K562 (cell line): ENCODE data around the gene CLEC2D. TPM values are rescaled to one million over a fixed set of nuclear protein-coding genes. Genes with fewer than 3 reads are reported as not detected.

Source experiments
- CCNT2 ChIP-seq: IDR thresholded peaks from 2 replicates; pipeline ENCODE4 v1.6.1; 2011; ENCODE audit warnings: borderline replicate concordance, low read depth, mild to moderate bottlenecking, moderate library complexity, mixed read lengths, low read length; ENCODE audit not compliant: insufficient read length; ENCODE audit errors: extremely low read depth
- PCBP2 ChIP-seq: fragments of 200-400 bp; formaldehyde crosslinking; IDR thresholded peaks from 2 replicates; pipeline ENCODE4 v1.6.1; 2018; ENCODE audit warnings: low read length, low read depth, mild to moderate bottlenecking, moderate library complexity; ENCODE audit not compliant: poor library complexity, severe bottlenecking
- PHF21A ChIP-seq: fragments of 450-650 bp; IDR thresholded peaks from 2 replicates; pipeline ENCODE4 v1.6.1; 2017; ENCODE audit warnings: low read depth, borderline replicate concordance
- SAFB ChIP-seq: fragments of 200-400 bp; formaldehyde crosslinking; IDR thresholded peaks from 2 replicates; pipeline ENCODE4 v1.6.1; 2017; ENCODE audit warnings: low read depth, low read length, borderline replicate concordance
- ZNF444 ChIP-seq: fragments of 250-450 bp; sonication (Bioruptor Pico); IDR thresholded peaks from 2 replicates; pipeline ENCODE4 v1.4.0; 2020; ENCODE audit warnings: mild to moderate bottlenecking, moderate library complexity
- polyA plus RNA-seq, 8 experiments: library from polyadenylated mRNA; depleted of rRNA in 4 of 8; stranded (reverse) in 5 of 8; unstranded in 3 of 8; fragments of >200 nt; fragmentation: Nextera tagmentation in 2 of 8; fragmentation: Illumina TruSeq in 1 of 8; extraction: Ambion mirVana in 2 of 8; extraction: Trizol in 1 of 8; gene quantifications; 2 replicates each; pipeline versions ENCODE4 v1.2.1 to v1.2.3, GENCODE V29; 2011 to 2014; ENCODE audit warnings: inconsistent platforms in 1 of 8, missing spikeins in 1 of 8
- small RNA-seq: library from RNA; depleted of rRNA; stranded (forward); fragments of <200 nt; gene quantifications from one replicate; pipeline ENCODE3, GENCODE V24; 2014
- total RNA-seq, 7 experiments: library from RNA; depleted of rRNA in 6 of 7; stranded (reverse); fragments of >200 nt in 6 of 7; fragmentation: Illumina TruSeq in 2 of 7; extraction: Trizol in 2 of 7; gene quantifications; 2 replicates each; pipeline versions ENCODE4 v1.2.1 to v1.2.3, GENCODE V29; 2011 to 2021; ENCODE audit warnings: low replicate concordance in 1 of 7
- TF ChIP-seq, protein P1 (sequence below): sonication (generic); formaldehyde crosslinking; IDR thresholded peaks from 2 replicates; pipeline ENCODE4 v1.8.0; 2023; ENCODE audit warnings: missing genetic modification reagents, mild to moderate bottlenecking, borderline replicate concordance
- TF ChIP-seq, protein P2 (sequence below), 2 experiments: fragments of 450-650 bp in 1 of 2; sonication (generic) in 1 of 2; formaldehyde crosslinking in 1 of 2; IDR thresholded peaks in 1 of 2; conservative IDR thresholded peaks in 1 of 2; 2 replicates each; pipeline versions ENCODE4 v1.6.1 to v1.8.1; 2016 to 2023; ENCODE audit warnings: mild to moderate bottlenecking in 2 of 2, moderate library complexity in 2 of 2, inconsistent platforms in 1 of 2, missing genetic modification reagents in 1 of 2

The CLEC2D gene
- total and polyA plus RNA-seq, 9 of the 15 experiments (the other 6 are each of a cell fraction or from before 2014, with no cell fraction given) = 1.4 to 5.0 (median 2.2) TPM

DNA sequence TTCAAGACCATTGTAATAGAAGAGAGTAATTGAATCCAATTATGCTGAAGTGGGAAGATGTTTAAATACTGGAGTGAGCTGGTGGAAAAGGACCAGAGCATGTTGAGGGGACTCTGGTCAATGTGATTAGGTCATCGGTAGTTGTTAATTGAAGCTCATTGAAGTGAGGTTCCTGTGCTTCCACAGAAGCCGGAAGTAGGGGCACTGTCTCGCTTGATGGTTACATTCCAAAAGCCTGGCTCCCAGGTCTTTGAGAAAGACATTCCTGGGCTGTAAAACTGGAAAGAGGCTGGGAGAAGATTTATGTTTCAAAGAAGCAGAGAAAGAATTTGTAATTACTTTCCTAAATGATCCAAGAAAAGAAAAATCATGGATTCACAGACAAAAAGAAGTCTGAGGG lies 75.7 kb downstream of the CLEC2D start (continued):
- TF ChIP-seq, protein P1, sequence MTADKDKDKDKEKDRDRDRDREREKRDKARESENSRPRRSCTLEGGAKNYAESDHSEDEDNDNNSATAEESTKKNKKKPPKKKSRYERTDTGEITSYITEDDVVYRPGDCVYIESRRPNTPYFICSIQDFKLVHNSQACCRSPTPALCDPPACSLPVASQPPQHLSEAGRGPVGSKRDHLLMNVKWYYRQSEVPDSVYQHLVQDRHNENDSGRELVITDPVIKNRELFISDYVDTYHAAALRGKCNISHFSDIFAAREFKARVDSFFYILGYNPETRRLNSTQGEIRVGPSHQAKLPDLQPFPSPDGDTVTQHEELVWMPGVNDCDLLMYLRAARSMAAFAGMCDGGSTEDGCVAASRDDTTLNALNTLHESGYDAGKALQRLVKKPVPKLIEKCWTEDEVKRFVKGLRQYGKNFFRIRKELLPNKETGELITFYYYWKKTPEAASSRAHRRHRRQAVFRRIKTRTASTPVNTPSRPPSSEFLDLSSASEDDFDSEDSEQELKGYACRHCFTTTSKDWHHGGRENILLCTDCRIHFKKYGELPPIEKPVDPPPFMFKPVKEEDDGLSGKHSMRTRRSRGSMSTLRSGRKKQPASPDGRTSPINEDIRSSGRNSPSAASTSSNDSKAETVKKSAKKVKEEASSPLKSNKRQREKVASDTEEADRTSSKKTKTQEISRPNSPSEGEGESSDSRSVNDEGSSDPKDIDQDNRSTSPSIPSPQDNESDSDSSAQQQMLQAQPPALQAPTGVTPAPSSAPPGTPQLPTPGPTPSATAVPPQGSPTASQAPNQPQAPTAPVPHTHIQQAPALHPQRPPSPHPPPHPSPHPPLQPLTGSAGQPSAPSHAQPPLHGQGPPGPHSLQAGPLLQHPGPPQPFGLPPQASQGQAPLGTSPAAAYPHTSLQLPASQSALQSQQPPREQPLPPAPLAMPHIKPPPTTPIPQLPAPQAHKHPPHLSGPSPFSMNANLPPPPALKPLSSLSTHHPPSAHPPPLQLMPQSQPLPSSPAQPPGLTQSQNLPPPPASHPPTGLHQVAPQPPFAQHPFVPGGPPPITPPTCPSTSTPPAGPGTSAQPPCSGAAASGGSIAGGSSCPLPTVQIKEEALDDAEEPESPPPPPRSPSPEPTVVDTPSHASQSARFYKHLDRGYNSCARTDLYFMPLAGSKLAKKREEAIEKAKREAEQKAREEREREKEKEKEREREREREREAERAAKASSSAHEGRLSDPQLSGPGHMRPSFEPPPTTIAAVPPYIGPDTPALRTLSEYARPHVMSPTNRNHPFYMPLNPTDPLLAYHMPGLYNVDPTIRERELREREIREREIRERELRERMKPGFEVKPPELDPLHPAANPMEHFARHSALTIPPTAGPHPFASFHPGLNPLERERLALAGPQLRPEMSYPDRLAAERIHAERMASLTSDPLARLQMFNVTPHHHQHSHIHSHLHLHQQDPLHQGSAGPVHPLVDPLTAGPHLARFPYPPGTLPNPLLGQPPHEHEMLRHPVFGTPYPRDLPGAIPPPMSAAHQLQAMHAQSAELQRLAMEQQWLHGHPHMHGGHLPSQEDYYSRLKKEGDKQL (CRISPR knock-in tag) = no peak
- TF ChIP-seq PHF21A (no peak), ZNF444 (CRISPR knock-in tag) (no peak), CCNT2 (no peak), SAFB (no peak), PCBP2 (no peak)
- TF ChIP-seq, protein P2, sequence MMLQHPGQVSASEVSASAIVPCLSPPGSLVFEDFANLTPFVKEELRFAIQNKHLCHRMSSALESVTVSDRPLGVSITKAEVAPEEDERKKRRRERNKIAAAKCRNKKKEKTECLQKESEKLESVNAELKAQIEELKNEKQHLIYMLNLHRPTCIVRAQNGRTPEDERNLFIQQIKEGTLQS (IDR thresholded peaks at IDR 0.05) = no peak
- TF ChIP-seq, protein P2 (CRISPR knock-in tag; conservative IDR thresholded peaks at IDR 0.05) = no peak
- TF ChIP-seq, all 486 proteins: peak for 0

Small RNAs within 50 kb of the gene (small RNA-seq; reads per million reads assigned to genes)
- not detected for gene AC010186.4
- not detected for gene RNU6-700P

Other genes starting within 250 kb of the CLEC2D start
- gene KLRB1, start 61.8 kb upstream of the CLEC2D start, total RNA-seq (2014; rRNA removed) = not detected in 2 replicates
- not detected in 2 replicates for gene KLRB1, start 61.8 kb upstream of the CLEC2D start, total RNA-seq (2014; rRNA removed; fragmentation: Illumina TruSeq; extraction: Trizol)
- not detected in 2 replicates for gene KLRB1, start 61.8 kb upstream of the CLEC2D start, total RNA-seq (2015; rRNA removed; fragmentation: Illumina TruSeq; extraction: Trizol)
- gene KLRB1, start 61.8 kb upstream of the CLEC2D start, total RNA-seq (2021) = not detected in 2 replicates
- gene KLRB1, start 61.8 kb upstream of the CLEC2D start, polyA plus RNA-seq (2011; rRNA removed) = not detected in 2 replicates
- gene KLRB1, start 61.8 kb upstream of the CLEC2D start, polyA plus RNA-seq (2014; fragmentation: Illumina TruSeq; extraction: Trizol) = not detected in 2 replicates
- gene KLRB1, start 61.8 kb upstream of the CLEC2D start, polyA plus RNA-seq (2014; fragmentation: Nextera tagmentation; extraction: Ambion mirVana) = not detected
- gene KLRB1, start 61.8 kb upstream of the CLEC2D start, polyA plus RNA-seq (2014; rRNA removed) = not detected in 2 replicates
- gene CLECL1, start 63.4 kb downstream of the CLEC2D start, total RNA-seq (2014; rRNA removed) = not detected in 2 replicates
- gene CLECL1, start 63.4 kb downstream of the CLEC2D start, total RNA-seq (2014; rRNA removed; fragmentation: Illumina TruSeq; extraction: Trizol) = not detected in 2 replicates
- gene CLECL1, start 63.4 kb downstream of the CLEC2D start, total RNA-seq (2015; rRNA removed; fragmentation: Illumina TruSeq; extraction: Trizol) = 0.25 TPM in 1 of 2 replicates, not detected in the other
- gene CLECL1, start 63.4 kb downstream of the CLEC2D start, total RNA-seq (2021) = not detected in 2 replicates
- gene CLECL1, start 63.4 kb downstream of the CLEC2D start, polyA plus RNA-seq (2011; rRNA removed) = not detected in 2 replicates
- not detected in 2 replicates for gene CLECL1, start 63.4 kb downstream of the CLEC2D start, polyA plus RNA-seq (2014; fragmentation: Illumina TruSeq; extraction: Trizol)
- gene CLECL1, start 63.4 kb downstream of the CLEC2D start, polyA plus RNA-seq (2014; fragmentation: Nextera tagmentation; extraction: Ambion mirVana) = under 1 TPM in 1 of 2 experiments, not detected in 1; 0.13 TPM
- gene CLECL1, start 63.4 kb downstream of the CLEC2D start, polyA plus RNA-seq (2014; rRNA removed) = not detected in 2 replicates
- 28.0 and 30.1 TPM in 2 replicates for gene CD69, start 91.2 kb downstream of the CLEC2D start, total RNA-seq (2014; rRNA removed)
- 68.9 and 77.6 TPM in 2 replicates for gene CD69, start 91.2 kb downstream of the CLEC2D start, total RNA-seq (2014; rRNA removed; fragmentation: Illumina TruSeq; extraction: Trizol)
- gene CD69, start 91.2 kb downstream of the CLEC2D start, total RNA-seq (2015; rRNA removed; fragmentation: Illumina TruSeq; extraction: Trizol) = 8.8 and 11.7 TPM in 2 replicates
- gene CD69, start 91.2 kb downstream of the CLEC2D start, total RNA-seq (2021) = 38.3 and 45.9 TPM in 2 replicates
- 57.1 and 76.4 TPM in 2 replicates for gene CD69, start 91.2 kb downstream of the CLEC2D start, polyA plus RNA-seq (2011; rRNA removed)
- gene CD69, start 91.2 kb downstream of the CLEC2D start, polyA plus RNA-seq (2014; fragmentation: Illumina TruSeq; extraction: Trizol) = 38.7 and 54.4 TPM in 2 replicates
- 100 to 1,000 TPM; 160 to 243 TPM for gene CD69, start 91.2 kb downstream of the CLEC2D start, polyA plus RNA-seq (2014; fragmentation: Nextera tagmentation; extraction: Ambion mirVana)
- gene CD69, start 91.2 kb downstream of the CLEC2D start, polyA plus RNA-seq (2014; rRNA removed) = 52.2 and 66.0 TPM in 2 replicates
- gene KLRF1, start 157.8 kb downstream of the CLEC2D start, total RNA-seq (2014; rRNA removed) = 0.24 and 0.77 TPM in 2 replicates
- gene KLRF1, start 157.8 kb downstream of the CLEC2D start, total RNA-seq (2014; rRNA removed; fragmentation: Illumina TruSeq; extraction: Trizol) = 0.99 and 1.1 TPM in 2 replicates
- gene KLRF1, start 157.8 kb downstream of the CLEC2D start, total RNA-seq (2015; rRNA removed; fragmentation: Illumina TruSeq; extraction: Trizol) = 0.90 and 1.1 TPM in 2 replicates
- gene KLRF1, start 157.8 kb downstream of the CLEC2D start, total RNA-seq (2021) = 0.72 and 1.3 TPM in 2 replicates
- gene KLRF1, start 157.8 kb downstream of the CLEC2D start, polyA plus RNA-seq (2011; rRNA removed) = 1.1 and 1.3 TPM in 2 replicates
- gene KLRF1, start 157.8 kb downstream of the CLEC2D start, polyA plus RNA-seq (2014; fragmentation: Illumina TruSeq; extraction: Trizol) = 1.00 and 1.3 TPM in 2 replicates
- under 1 TPM; 0.48 to 0.53 TPM for gene KLRF1, start 157.8 kb downstream of the CLEC2D start, polyA plus RNA-seq (2014; fragmentation: Nextera tagmentation; extraction: Ambion mirVana)
- 1.8 and 2.1 TPM in 2 replicates for gene KLRF1, start 157.8 kb downstream of the CLEC2D start, polyA plus RNA-seq (2014; rRNA removed)
- gene CLEC2B, start 199.6 kb downstream of the CLEC2D start, total RNA-seq (2014; rRNA removed) = 1.2 and 1.3 TPM in 2 replicates
- 2.3 and 2.8 TPM in 2 replicates for gene CLEC2B, start 199.6 kb downstream of the CLEC2D start, total RNA-seq (2014; rRNA removed; fragmentation: Illumina TruSeq; extraction: Trizol)
- gene CLEC2B, start 199.6 kb downstream of the CLEC2D start, total RNA-seq (2015; rRNA removed; fragmentation: Illumina TruSeq; extraction: Trizol) = 5.8 and 5.9 TPM in 2 replicates
- gene CLEC2B, start 199.6 kb downstream of the CLEC2D start, total RNA-seq (2021) = 1.8 and 2.1 TPM in 2 replicates
- 3.2 and 6.6 TPM in 2 replicates for gene CLEC2B, start 199.6 kb downstream of the CLEC2D start, polyA plus RNA-seq (2011; rRNA removed)
- 2.1 and 2.9 TPM in 2 replicates for gene CLEC2B, start 199.6 kb downstream of the CLEC2D start, polyA plus RNA-seq (2014; fragmentation: Illumina TruSeq; extraction: Trizol)
- gene CLEC2B, start 199.6 kb downstream of the CLEC2D start, polyA plus RNA-seq (2014; fragmentation: Nextera tagmentation; extraction: Ambion mirVana) = 1 to 10 TPM; 4.3 to 5.2 TPM
- gene CLEC2B, start 199.6 kb downstream of the CLEC2D start, polyA plus RNA-seq (2014; rRNA removed) = 2.1 and 2.9 TPM in 2 replicates
- not detected in 2 replicates for gene KLRF2, start 211.8 kb downstream of the CLEC2D start, total RNA-seq (2014; rRNA removed)
- gene KLRF2, start 211.8 kb downstream of the CLEC2D start, total RNA-seq (2014; rRNA removed; fragmentation: Illumina TruSeq; extraction: Trizol) = not detected in 2 replicates
- gene KLRF2, start 211.8 kb downstream of the CLEC2D start, total RNA-seq (2015; rRNA removed; fragmentation: Illumina TruSeq; extraction: Trizol) = not detected in 2 replicates
- gene KLRF2, start 211.8 kb downstream of the CLEC2D start, total RNA-seq (2021) = not detected in 2 replicates
- gene KLRF2, start 211.8 kb downstream of the CLEC2D start, polyA plus RNA-seq (2011; rRNA removed) = not detected in 2 replicates
- not detected in 2 replicates for gene KLRF2, start 211.8 kb downstream of the CLEC2D start, polyA plus RNA-seq (2014; fragmentation: Illumina TruSeq; extraction: Trizol)
- not detected for gene KLRF2, start 211.8 kb downstream of the CLEC2D start, polyA plus RNA-seq (2014; fragmentation: Nextera tagmentation; extraction: Ambion mirVana)
- gene KLRF2, start 211.8 kb downstream of the CLEC2D start, polyA plus RNA-seq (2014; rRNA removed) = not detected in 2 replicates